H1 (cell line): ENCODE results near the gene GALNT18. TPM values are rescaled to one million over a fixed set of nuclear protein-coding genes. Genes with fewer than 3 reads are reported as not detected.

Experiments
- CTCF ChIA-PET: fragments of 300-600 bp; sonication (Branson Sonifier 250); formaldehyde crosslinking; loops from one replicate; lab custom pipeline; 2021; ENCODE audit not compliant: partially characterized antibody; lab: Charles Lee
- POLR2A ChIA-PET: fragments of 300-600 bp; sonication (Branson Sonifier 250); formaldehyde crosslinking; loops from one replicate; lab custom pipeline; 2021; ENCODE audit warnings: inconsistent platforms; ENCODE audit not compliant: partially characterized antibody; lab: Charles Lee
- DNase-seq, 2 experiments: peaks; one replicate each; pipeline versions ENCODE4 v3.0.0 to v3.0.0-alpha.2; 2010 to 2022; ENCODE audit warnings: low spot score in 2 of 2, low read depth in 1 of 2, mixed read lengths in 1 of 2
- FAIRE-seq: peaks from 2 replicates; lab custom pipeline; 2011; peaks lifted over from hg19 to GRCh38; lab: Jason Lieb, UNC
- H2AFZ ChIP-seq: 2 replicates; pipeline ENCODE4 v1.8.1; 2012; ENCODE audit warnings: low read length, inconsistent platforms
- H2AK5ac ChIP-seq: 2 replicates; pipeline ENCODE4 v1.6.1; 2013; ENCODE audit warnings: low read depth, low read length
- H2BK120ac ChIP-seq: replicated peaks from 2 replicates; pipeline ENCODE3; 2013; ENCODE audit warnings: low read depth, low read length, inconsistent platforms
- H2BK12ac ChIP-seq: 2 replicates; pipeline ENCODE4 v1.6.1; 2013; ENCODE audit warnings: low read depth, low read length
- H2BK15ac ChIP-seq: 2 replicates; pipeline ENCODE4 v1.6.1; 2013; ENCODE audit warnings: low read length
- H2BK20ac ChIP-seq: 2 replicates; pipeline ENCODE4 v1.6.1; 2013; ENCODE audit warnings: low read length
- H2BK5ac ChIP-seq: 2 replicates; pipeline ENCODE4 v1.6.1; 2013; ENCODE audit warnings: low read depth, low read length
- H3K14ac ChIP-seq: 2 replicates; pipeline ENCODE4 v1.6.1; 2013; ENCODE audit warnings: inconsistent platforms; ENCODE audit not compliant: insufficient read length
- H3K18ac ChIP-seq: 2 replicates; pipeline ENCODE4 v1.6.1; 2013; ENCODE audit warnings: low read length; ENCODE audit errors: extremely low read depth
- H3K23ac ChIP-seq: 2 replicates; pipeline ENCODE4 v1.6.1; 2013; ENCODE audit warnings: inconsistent platforms; ENCODE audit not compliant: insufficient read length
- H3K23me2 ChIP-seq: 2 replicates; pipeline ENCODE4 v1.6.1; 2013; ENCODE audit warnings: low read depth, low read length
- H3K27ac ChIP-seq: 2 replicates; pipeline ENCODE4 v1.6.1; 2011; ENCODE audit warnings: low read depth, low read length, inconsistent platforms
- H3K27me3 ChIP-seq, 4 experiments: replicated peaks in 1 of 4; 1 replicate in 1 of 4; 2 replicates in 3 of 4; pipeline versions ENCODE4 v1.6.1 to v1.8.1; 2011 to 2013; ENCODE audit warnings: low read length in 3 of 4, mild to moderate bottlenecking in 3 of 4, inconsistent platforms in 2 of 4, mixed read lengths in 2 of 4, moderate library complexity in 1 of 4; ENCODE audit not compliant: control insufficient read depth in 3 of 4, insufficient read depth in 3 of 4; ENCODE audit errors: extremely low read depth in 1 of 4
- H3K36me3 ChIP-seq, 4 experiments: 2 replicates each; pipeline versions ENCODE4 v1.6.1 to v1.8.1; 2011 to 2013; ENCODE audit warnings: mild to moderate bottlenecking in 4 of 4, low read length in 3 of 4, moderate library complexity in 2 of 4, control low read depth in 1 of 4, inconsistent platforms in 1 of 4; ENCODE audit not compliant: insufficient read depth in 4 of 4, control insufficient read depth in 2 of 4
- H3K4ac ChIP-seq: replicated peaks from 2 replicates; pipeline ENCODE3; 2013; ENCODE audit warnings: low read length, low read depth, mixed read lengths, inconsistent platforms; ENCODE audit not compliant: insufficient read length
- H3K4me1 ChIP-seq, 4 experiments: replicated peaks in 1 of 4; 1 replicate in 1 of 4; 2 replicates in 3 of 4; pipeline versions ENCODE4 v1.6.1 to v1.8.1; 2011 to 2013; ENCODE audit warnings: low read length in 3 of 4, inconsistent platforms in 2 of 4, mixed read lengths in 1 of 4; ENCODE audit not compliant: insufficient read depth in 4 of 4, control insufficient read depth in 3 of 4
- H3K4me2 ChIP-seq, 2 experiments: 2 replicates each; pipeline versions ENCODE4 v1.6.1 to v1.8.1; 2011 to 2013; ENCODE audit warnings: low read depth in 2 of 2, low read length in 2 of 2, control low read depth in 1 of 2, inconsistent platforms in 1 of 2, mild to moderate bottlenecking in 1 of 2; ENCODE audit not compliant: insufficient read depth in 1 of 2
- H3K4me3 ChIP-seq, 4 experiments: fragments of 200-600, 300-600 bp in 1 of 4; sonication (generic), shearing (Covaris generic), sonication (Bioruptor Twin) in 1 of 4; 2 replicates each; pipeline versions ENCODE4 v1.5.1 to v1.8.1; 2011 to 2016; ENCODE audit warnings: low read length in 4 of 4, low read depth in 3 of 4, control low read depth in 2 of 4, inconsistent platforms in 2 of 4, mild to moderate bottlenecking in 2 of 4, mixed read lengths in 1 of 4, moderate library complexity in 1 of 4; ENCODE audit not compliant: insufficient read depth in 2 of 4; ENCODE audit errors: extremely low read depth in 1 of 4
- H3K56ac ChIP-seq: replicated peaks from 2 replicates; pipeline ENCODE3; 2013; ENCODE audit warnings: low read depth, mild to moderate bottlenecking, mixed read lengths, low read length, inconsistent platforms; ENCODE audit not compliant: insufficient read length
- H3K79me1 ChIP-seq: 2 replicates; pipeline ENCODE4 v1.6.1; 2013; ENCODE audit warnings: low read depth, low read length, control low read depth
- H3K79me2 ChIP-seq, 2 experiments: 2 replicates each; pipeline versions ENCODE4 v1.6.1 to v1.8.1; 2012 to 2013; ENCODE audit warnings: low read length in 2 of 2, mild to moderate bottlenecking in 2 of 2, inconsistent platforms in 1 of 2; ENCODE audit not compliant: insufficient read depth in 2 of 2, control insufficient read depth in 1 of 2
- H3K9ac ChIP-seq, 4 experiments: replicated peaks in 1 of 4; 1 replicate in 1 of 4; 2 replicates in 3 of 4; pipeline versions ENCODE4 v1.6.1 to v1.8.1; 2011 to 2013; ENCODE audit warnings: low read depth in 3 of 4, low read length in 3 of 4, control low read depth in 2 of 4, mild to moderate bottlenecking in 2 of 4, moderate library complexity in 2 of 4, inconsistent platforms in 1 of 4; ENCODE audit errors: extremely low read depth in 1 of 4
- H3K9me3 ChIP-seq, 2 experiments: 2 replicates each; pipeline versions ENCODE4 v1.6.1 to v1.8.1; 2012 to 2013; ENCODE audit warnings: mild to moderate bottlenecking in 2 of 2, moderate library complexity in 2 of 2, control low read depth in 1 of 2, inconsistent platforms in 1 of 2, low read depth in 1 of 2, low read length in 1 of 2, mixed read lengths in 1 of 2; ENCODE audit not compliant: insufficient read depth in 2 of 2
- H4K20me1 ChIP-seq, 2 experiments: replicated peaks in 1 of 2; 2 replicates each; pipeline versions ENCODE3 to v1.8.1; 2011 to 2013; ENCODE audit warnings: inconsistent platforms in 2 of 2, low read length in 2 of 2, mild to moderate bottlenecking in 1 of 2; ENCODE audit not compliant: insufficient read depth in 2 of 2, control insufficient read depth in 1 of 2
- H4K5ac ChIP-seq: 2 replicates; pipeline ENCODE4 v1.6.1; 2013; ENCODE audit warnings: low read length, low read depth, mixed read lengths, inconsistent platforms; ENCODE audit not compliant: insufficient read length
- H4K8ac ChIP-seq: 2 replicates; pipeline ENCODE4 v1.8.0; 2013; ENCODE audit warnings: mild to moderate bottlenecking, moderate library complexity, low read length, inconsistent platforms; ENCODE audit not compliant: insufficient read depth; ENCODE audit errors: extremely low read depth
- H4K91ac ChIP-seq: replicated peaks from 2 replicates; pipeline ENCODE3; 2013; ENCODE audit warnings: low read length, mixed read lengths, inconsistent platforms; ENCODE audit not compliant: insufficient read length
- ATF3 ChIP-seq: IDR thresholded peaks from 2 replicates; pipeline ENCODE4 v1.6.1; 2011; ENCODE audit warnings: low read depth, mild to moderate bottlenecking, low read length; ENCODE audit not compliant: insufficient read depth
- CTCF ChIP-seq, 3 experiments: IDR thresholded peaks; 1 replicate in 2 of 3; 2 replicates in 1 of 3; pipeline versions ENCODE4 v1.5.1 to v1.6.1; 2011; ENCODE audit warnings: low read length in 3 of 3, mild to moderate bottlenecking in 3 of 3, inconsistent platforms in 2 of 3, low read depth in 1 of 3, moderate library complexity in 1 of 3; ENCODE audit not compliant: insufficient read depth in 1 of 3; ENCODE audit errors: control extremely low read depth in 1 of 3
- FOSL1 ChIP-seq: IDR thresholded peaks from 2 replicates; pipeline ENCODE4 v1.6.1; 2011; ENCODE audit warnings: mild to moderate bottlenecking, low read depth, low read length, moderate library complexity; ENCODE audit not compliant: insufficient read depth
- POU5F1 ChIP-seq: IDR thresholded peaks from 2 replicates; pipeline ENCODE4 v1.6.1; 2011; ENCODE audit warnings: low read depth, mild to moderate bottlenecking, low read length, moderate library complexity
- RAD21 ChIP-seq, 2 experiments: IDR thresholded peaks in 1 of 2; conservative IDR thresholded peaks in 1 of 2; 2 replicates each; pipeline ENCODE4 v1.6.1; 2011; ENCODE audit warnings: low read depth in 2 of 2, low read length in 2 of 2, improper control_type of control experiment in 1 of 2, inconsistent platforms in 1 of 2, mild to moderate bottlenecking in 1 of 2, moderate library complexity in 1 of 2
- RNF2 ChIP-seq: fragments of 200-900, 300-1000 bp; sonication (generic); IDR thresholded peaks from 2 replicates; pipeline ENCODE4 v1.7.1; 2016; ENCODE audit warnings: borderline replicate concordance, low read depth, mild to moderate bottlenecking, antibody characterized with exemption, low read length; ENCODE audit not compliant: poor library complexity, severe bottlenecking; ENCODE audit errors: missing control alignments
- SP4 ChIP-seq: IDR thresholded peaks from 2 replicates; pipeline ENCODE4 v1.6.1; 2012; ENCODE audit warnings: low read length, inconsistent platforms
- YY1 ChIP-seq: IDR thresholded peaks from 2 replicates; pipeline ENCODE4 v1.6.1; 2011; ENCODE audit warnings: low read depth, mild to moderate bottlenecking, low read length
- WGBS, 2 experiments: shearing (Covaris generic) in 1 of 2; methylation state at CpG; one replicate each; pipeline versions ENCODE4 v1.1.6 to v1.1.7; 2013 to 2015; ENCODE audit warnings: low lambda C conversion rate in 2 of 2, mixed read lengths in 2 of 2, inconsistent platforms in 1 of 2, low coverage in 1 of 2, missing lambda C conversion rate in 1 of 2; ENCODE audit not compliant: insufficient replicate concordance in 2 of 2, insufficient coverage in 1 of 2, insufficient read length in 1 of 2; ENCODE audit errors: extremely low coverage in 1 of 2, missing lambda C conversion rate in 1 of 2; 5-methylcytosine and 5-hydroxymethylcytosine counted together
- polyA plus RNA-seq, 7 experiments: library from polyadenylated mRNA; depleted of rRNA in 3 of 7; stranded (reverse) in 5 of 7; unstranded in 2 of 7; fragments of >200 nt in 5 of 7; fragments of 200-250 nt in 2 of 7; gene quantifications; 1 replicate in 5 of 7; 2 replicates in 1 of 7; 4 replicates in 1 of 7; pipeline versions ENCODE4 v1.2.1 to v1.2.3, GENCODE V29; 2011 to 2013; ENCODE audit warnings: missing spikeins in 2 of 7, mixed read lengths in 2 of 7
- total RNA-seq: library from RNA; stranded (reverse); fragmentation: NEBNext Ultra II Directional; extraction: Animal tissue kit (Norgen Biotek cat#: 25700); gene quantifications from 2 replicates; pipeline ENCODE4 v1.2.1, GENCODE V29; 2021

Gene GALNT18
- total and polyA plus RNA-seq, 2 of the 8 experiments (the other 6 are each of a cell fraction or from before 2014, with no cell fraction given), result 6.0 to 9.4 TPM

DNA sequence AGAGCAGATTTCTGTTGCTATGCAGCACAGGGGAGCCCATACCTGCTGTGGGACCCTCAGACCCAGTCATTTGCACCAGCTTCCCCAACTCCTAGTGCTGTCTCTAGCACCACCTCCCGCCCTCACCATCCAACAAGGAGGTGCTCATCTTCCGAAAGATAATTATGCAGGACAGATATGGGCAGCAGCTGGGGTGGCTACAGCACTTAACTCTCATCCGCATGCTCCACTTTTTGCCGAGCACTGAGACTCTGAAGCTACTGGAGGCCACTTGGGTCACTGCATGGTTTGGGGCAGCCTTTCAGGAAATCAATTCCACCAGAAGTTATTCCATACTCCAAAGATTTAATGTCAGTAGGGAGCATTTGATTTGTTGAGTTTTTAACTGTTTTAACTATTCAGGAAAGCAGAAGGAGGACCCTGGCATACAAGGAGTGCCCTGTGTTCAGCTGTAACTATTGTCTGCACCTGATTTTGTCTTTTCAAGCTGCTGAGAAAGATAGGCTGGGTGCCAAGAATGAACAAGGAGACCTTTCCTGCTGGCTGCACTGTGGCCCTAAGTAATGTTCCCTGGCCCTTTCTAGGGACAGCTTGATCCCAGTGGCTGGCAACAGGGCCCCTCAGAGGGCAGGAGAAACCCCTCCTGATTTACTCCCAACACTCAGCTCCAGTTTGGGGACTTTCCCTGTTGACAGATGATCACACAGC lies 201.5 kb downstream of the GALNT18 start:
- no peaks in the 10 kb centered on the region for H3K9me3 ChIP-seq
- no peak overlapping the region for H3K4me2 ChIP-seq
- no peak overlapping the region for H2AFZ ChIP-seq
- H3K56ac ChIP-seq, result no peak overlapping the region
- no peak overlapping the region for H2AK5ac ChIP-seq
- H3K27me3 ChIP-seq, result no peaks in the 10 kb centered on the region
- no peak overlapping the region for H2BK12ac ChIP-seq
- no peaks in the 10 kb centered on the region for H3K23me2 ChIP-seq
- H3K14ac ChIP-seq, result no peak overlapping the region
- H3K18ac ChIP-seq, result no peak overlapping the region
- no peak overlapping the region for H3K23ac ChIP-seq
- H3K79me1 ChIP-seq, result no peaks in the 10 kb centered on the region
- no peaks in the 10 kb centered on the region for H3K36me3 ChIP-seq
- H4K91ac ChIP-seq, result no peak overlapping the region
- no peak overlapping the region for H4K8ac ChIP-seq
- no peak overlapping the region for H3K4ac ChIP-seq
- DNase-seq (no peak), FAIRE-seq (no peak)
- no peak overlapping the region for H2BK120ac ChIP-seq
- H3K27ac ChIP-seq, result no peak overlapping the region
- POLR2A ChIA-PET, result interaction anchor here (0.7 to 1.2 kb wide), 3 partner anchors 9 to 114 kb away, joined by 4 to 5 read pairs (median 4); no protein-coding TSS in a partner anchor
- no peak overlapping the region for H4K5ac ChIP-seq
- CTCF ChIA-PET, result interaction anchor here (0.9 to 1.4 kb wide), 9 partner anchors 9 to 350 kb away, joined by 3 to 5 read pairs (median 4); partner anchors contain the start of gene GALNT18
- peaks cover 0 to 1% of the 10 kb centered on the region in 2 experiments for H4K20me1 ChIP-seq
- no peak overlapping the region for H2BK15ac ChIP-seq
- no peaks in the 10 kb centered on the region for H3K79me2 ChIP-seq
- H3K4me3 ChIP-seq, result no peak overlapping the region
- no peak overlapping the region for H2BK20ac ChIP-seq
- H3K9ac ChIP-seq, result no peak overlapping the region
- 77% methylated on average over 4 of the region's 4 CpGs; no CpG with 5 or more reads in 1 of the 2 experiments for WGBS, 2 experiments
- H3K4me1 ChIP-seq, result peaks cover 0 to 9% (median 3%) of the 10 kb centered on the region in 4 experiments; a peak in 6 of 7 replicates
- H2BK5ac ChIP-seq, result no peak overlapping the region
- TF ChIP-seq FOSL1, result no peak
- no peak for TF ChIP-seq POU5F1
- no peak for TF ChIP-seq YY1
- no peak for TF ChIP-seq RAD21 (IDR thresholded peaks at IDR 0.05 in 1 of 2, conservative IDR thresholded peaks at IDR 0.05 in 1 of 2; ENCODE audit: low read depth in 2 of 2, low read length in 2 of 2)
- TF ChIP-seq CTCF (IDR thresholded peaks at IDR 0.05; ENCODE audit: control extremely low read depth in 1 of 3, insufficient read depth in 1 of 3, low read depth in 1 of 3, low read length in 3 of 3), result no peak
- no peak for TF ChIP-seq ATF3
- no peak for TF ChIP-seq SP4
- TF ChIP-seq RNF2, result no peak
